HG03025 (cell line): ENCODE measurements around the gene CCS.
"Not testable (repeated sequence)": the region's sequence is repeated elsewhere in the genome, so short reads cannot be mapped to it uniquely, and the experiment has no call there.

Source experiments
- ATAC-seq: cut with Tn5 transposase; IDR thresholded peaks from one replicate; pipeline ENCODE4 v1.9.1; 2021; ENCODE audit warnings: mild to moderate bottlenecking, moderate library complexity; ENCODE audit not compliant: unreplicated experiment, low FRiP score

CCS gene

DNA sequence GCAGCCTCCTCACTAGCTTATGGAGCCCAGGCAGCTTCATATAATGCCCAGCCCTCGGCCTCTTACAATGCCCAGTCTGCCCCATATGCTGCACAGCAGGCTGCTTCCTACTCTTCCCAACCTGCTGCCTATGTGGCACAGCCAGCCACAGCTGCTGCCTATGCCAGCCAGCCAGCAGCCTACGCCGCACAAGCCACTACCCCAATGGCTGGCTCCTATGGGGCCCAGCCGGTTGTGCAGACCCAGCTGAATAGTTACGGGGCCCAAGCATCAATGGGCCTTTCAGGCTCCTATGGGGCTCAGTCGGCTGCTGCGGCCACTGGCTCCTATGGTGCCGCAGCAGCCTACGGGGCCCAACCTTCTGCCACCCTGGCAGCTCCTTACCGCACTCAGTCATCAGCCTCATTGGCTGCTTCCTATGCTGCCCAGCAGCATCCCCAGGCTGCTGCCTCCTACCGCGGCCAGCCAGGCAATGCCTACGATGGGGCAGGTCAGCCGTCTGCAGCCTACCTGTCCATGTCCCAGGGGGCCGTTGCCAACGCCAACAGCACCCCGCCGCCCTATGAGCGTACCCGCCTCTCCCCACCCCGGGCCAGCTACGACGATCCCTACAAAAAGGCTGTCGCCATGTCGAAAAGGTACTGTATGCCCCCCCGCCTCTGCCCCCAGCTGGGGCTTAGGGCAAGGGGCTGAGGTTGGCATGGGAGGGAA lies 32.2 kb downstream of the CCS start:
- no peak for ATAC-seq

DNA sequence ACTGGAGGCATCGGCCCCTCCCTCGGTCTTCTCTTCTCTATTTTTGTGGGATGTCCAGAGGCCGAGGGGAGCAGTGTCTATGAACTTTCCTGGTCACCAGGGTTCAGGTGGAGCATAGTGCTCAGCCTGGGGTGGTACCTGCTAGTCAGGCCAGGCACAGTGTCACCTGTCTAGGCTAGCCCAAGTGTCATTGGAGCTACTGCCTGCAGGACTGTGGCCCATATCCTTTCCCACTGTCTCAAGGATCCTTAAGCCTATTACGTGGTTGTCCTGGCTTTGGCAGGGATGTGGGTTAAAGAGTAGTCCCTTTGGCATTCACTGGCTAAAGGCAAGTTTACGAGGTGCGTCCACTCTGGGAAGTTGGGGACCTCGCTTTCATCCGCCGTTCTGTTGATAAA lies 32.8 kb downstream of the CCS start:
- ATAC-seq = no peak

DNA sequence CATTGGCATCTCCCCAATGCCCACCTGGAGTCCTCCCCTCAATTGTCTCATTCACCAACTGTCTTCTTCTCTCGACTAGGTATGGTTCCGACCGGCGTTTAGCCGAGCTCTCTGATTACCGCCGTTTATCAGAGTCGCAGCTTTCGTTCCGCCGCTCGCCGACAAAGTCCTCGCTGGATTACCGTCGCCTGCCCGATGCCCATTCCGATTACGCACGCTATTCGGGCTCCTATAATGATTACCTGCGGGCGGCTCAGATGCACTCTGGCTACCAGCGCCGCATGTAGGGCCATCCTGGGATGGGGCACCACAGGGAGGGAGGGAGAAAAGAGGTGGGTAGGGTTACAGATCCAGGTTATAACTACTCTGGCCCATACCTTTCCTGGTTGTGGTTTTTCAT lies 33.4 kb downstream of the CCS start:
- ATAC-seq = no peak

DNA sequence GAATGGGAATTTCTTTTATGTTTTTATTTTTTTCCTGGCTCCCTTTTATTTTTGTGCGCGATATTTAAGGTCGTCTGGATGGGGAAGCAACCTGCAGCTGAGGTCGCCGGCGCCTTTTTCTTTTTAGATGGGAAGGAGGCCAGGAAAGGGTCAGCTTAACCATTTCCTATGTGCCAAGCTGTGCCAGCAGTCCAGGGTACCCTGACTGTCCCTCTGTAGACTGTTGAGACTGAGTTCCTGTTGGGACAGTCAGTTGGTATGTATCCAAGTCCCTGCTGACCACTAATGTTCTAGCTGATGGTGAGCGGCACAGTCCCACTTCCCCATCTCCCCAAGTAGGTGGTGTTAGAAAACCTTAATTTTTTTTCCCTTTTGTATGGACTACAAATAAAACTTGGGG lies 33.9 kb downstream of the CCS start:
- ATAC-seq = no peak

DNA sequence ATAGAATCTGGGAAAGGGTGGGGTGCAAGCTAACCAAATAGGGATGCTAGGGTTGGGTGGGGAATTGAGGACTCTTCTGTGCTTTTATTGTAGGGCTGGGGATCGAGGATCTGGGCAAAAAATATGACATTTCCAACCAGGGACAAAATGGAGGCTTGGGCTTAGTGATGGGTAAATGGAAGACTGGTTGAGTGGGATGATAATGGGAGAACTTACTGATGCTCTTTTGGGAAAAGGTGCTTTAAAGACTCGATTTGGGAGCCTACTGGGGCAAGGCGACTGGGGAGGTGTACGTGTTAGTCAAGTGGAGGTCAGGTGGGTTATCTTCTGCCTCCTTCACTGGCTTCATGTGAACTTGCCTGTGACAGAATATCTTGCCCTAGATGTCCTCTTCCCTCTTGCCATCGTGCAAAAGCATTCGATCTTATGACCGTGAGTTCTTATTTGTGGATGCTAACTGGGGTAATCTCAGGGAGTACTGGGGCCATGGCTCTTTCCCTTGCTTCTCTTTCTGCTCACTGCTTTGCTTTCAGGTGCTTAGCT lies 35.1 kb downstream of the CCS start:
- ATAC-seq = no peak

DNA sequence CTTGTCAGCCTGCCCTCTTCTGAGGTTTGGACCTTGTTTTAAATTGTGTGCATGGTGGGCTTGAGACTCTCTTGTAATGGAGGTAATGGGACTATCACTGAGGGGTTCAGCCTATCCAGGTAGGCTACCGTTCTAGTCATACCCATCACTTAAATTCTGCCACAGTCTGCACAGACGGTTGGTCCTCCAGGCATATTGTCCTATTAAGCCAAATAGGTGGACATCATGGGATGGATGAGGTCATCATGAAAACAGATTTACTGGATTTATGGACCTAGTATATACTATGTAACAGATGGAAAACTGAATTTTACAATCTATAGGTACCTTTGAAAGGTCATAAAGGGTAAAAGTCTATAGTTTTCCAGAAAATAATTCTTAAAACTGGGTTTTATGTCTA lies 36.4 kb downstream of the CCS start:
- no peak for ATAC-seq

DNA sequence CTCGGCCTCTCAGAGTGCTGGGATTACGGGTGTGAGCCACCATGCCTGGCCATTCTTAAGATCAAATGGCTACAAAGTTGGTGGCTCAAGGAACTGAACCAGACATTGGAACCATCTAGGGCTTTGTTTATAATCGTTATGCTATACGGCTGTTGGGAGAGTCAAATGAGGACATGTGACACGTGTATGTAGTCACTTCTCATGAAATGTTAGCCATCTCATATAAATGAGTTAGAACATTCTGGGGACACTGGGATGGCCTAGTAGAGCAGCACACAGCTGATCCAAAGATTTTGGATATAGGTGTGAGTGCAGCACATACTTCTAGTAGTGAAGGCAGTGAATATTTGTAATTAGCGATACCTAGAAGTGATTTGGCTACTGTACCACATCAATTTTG lies 38.9 kb downstream of the CCS start:
- ATAC-seq = no peak

DNA sequence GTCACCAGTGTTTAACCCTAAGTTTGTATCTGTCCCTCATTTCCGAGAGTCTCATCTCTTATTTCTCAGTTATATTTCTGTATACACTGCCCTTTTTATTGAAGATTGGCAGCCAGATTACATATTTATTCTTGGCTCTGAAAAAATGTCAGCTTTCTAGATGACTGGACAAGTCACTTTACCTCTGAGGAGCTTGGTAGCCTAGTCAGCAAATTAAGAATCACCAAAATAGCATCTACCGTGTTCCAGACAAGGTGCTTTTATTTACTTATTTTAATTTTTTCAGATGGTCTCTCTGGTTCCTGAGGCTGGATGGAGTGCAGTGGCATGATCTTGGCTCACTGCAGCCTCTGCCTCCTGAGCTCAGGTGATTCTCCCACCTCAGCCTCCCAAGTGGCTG lies 40.0 kb downstream of the CCS start:
- no peak for ATAC-seq

DNA sequence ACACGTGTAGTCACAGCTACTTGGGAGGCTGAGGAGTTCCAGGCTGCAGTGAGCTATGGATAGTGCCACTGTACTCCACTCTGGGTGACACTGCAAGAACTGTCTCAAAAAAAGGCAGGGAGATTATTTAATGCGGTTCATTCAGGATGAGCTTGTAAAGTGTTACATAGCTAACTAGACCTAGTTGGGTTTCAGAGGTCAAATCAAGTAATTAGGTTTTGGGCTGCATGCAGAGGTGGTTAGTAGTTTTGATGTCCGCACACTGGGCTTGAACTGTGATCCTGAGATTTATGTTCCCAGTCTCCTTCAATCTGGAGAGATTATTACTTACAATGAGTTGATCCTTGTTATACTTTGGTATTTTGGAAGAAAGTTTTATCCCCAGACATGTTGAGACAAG lies 43.4 kb downstream of the CCS start:
- no peak for ATAC-seq

DNA sequence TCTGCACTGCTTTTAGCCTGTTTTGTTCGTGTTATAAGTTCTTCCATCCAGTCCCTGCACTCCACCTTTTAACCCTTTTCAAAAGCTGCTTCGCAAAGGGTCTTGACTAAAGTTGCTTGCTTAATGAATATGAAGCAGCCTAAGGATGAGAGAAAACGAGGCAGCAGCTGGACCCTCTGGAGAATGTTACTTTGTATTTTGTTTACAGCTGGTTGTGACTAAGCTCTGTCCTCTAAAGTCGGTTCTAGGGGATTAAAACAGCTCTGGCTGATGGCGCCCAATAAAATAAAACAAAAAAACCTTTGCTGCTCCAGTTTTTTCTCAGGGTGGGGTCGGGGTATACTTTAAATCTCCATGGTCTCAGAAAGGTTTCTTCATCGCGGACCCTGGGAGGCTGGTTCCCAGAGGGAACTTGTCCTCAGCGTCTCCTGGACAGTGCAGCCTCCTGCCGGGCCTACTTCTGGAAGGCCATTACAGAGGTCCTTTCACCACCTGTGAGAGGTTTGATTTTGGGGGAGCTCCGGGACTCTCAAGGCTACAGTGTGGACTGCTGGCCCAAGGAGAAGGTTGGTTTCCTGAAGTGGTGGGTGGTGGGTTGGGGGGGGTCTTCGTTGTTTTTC lies 44.7 kb downstream of the CCS start:
- no peak for ATAC-seq

DNA sequence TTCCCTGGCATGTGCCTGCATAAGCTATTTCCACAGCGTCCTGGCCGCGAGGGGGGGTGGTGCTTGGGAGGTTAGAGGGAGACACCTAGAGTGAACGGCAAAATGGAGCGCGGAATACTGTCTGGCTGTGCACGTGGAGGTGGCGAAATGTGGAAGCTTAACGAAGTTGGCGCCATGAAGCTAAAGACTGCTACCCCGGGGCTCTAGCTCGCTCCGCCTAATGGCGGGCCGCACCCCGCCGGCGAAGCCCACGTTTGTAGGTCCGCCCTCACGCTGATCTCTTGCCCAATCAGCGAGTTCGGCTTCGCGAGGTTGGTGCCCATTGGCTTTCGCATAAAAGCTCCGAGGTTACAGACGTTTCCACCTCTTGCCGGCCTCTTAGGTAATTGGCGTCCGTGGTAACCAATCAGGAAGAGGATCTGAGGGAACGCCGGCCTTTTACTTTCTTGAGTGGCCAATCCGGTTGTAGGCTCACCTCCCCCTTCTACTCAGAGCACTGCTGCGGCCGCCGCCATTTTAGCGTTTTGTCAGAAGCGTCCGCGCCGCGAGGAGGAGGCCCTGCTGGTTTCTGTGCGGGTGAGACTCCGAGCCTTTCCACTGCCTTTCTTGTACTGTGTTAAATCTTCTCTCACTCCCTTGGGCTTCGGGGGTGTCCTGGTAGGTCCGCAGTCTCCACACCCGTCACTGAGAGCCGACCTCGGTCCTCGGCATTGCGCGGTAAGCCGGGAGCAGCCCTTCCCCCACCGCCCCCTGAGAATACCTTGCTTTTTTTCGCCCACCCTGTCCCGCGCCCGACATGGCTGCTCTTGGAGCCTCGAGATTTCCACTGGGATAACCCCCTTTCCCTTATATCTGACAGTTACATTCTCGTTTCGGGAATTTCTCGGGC lies 45.4 kb downstream of the CCS start, which contains the start of gene RBM4:
RBM4 (plus strand) TSS at position 527 of the 889 bp plus-strand sequence. CDS start 1,009 bp downstream, outside the sequence.
- peak; percentile 93 for ATAC-seq

DNA sequence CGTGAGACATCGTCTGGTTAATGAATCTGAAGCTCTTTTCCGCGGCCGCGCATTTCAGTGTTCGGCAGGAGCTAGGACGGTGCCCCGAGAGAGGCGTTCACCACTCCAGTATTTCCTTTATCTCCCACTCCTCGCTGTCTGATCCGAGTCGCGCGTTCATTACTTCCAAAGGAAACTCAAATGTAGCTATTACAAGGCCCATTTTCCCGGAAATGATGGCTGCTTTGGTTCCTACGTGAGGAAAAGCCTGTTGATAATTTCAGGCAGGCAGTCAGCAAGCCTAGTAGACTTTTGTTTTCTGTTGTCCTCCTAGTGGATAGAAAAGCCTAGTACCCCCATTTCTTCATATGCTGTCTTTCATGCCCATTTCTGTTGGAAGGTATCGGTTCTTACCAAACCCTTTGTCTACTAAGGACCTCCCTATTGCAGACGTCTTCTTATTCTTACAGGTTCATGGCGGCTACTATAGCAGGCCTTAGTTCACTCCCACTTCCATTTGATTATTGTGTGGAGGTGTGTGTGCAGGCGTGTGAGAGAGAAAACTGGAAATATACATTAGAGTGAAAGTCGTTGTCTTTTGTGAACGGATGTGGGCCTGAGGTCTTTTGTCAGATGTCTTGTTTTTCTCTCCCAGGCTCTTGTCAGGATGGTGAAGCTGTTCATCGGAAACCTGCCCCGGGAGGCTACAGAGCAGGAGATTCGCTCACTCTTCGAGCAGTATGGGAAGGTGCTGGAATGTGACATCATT lies 46.3 kb downstream of the CCS start:
- ATAC-seq = no peak

DNA sequence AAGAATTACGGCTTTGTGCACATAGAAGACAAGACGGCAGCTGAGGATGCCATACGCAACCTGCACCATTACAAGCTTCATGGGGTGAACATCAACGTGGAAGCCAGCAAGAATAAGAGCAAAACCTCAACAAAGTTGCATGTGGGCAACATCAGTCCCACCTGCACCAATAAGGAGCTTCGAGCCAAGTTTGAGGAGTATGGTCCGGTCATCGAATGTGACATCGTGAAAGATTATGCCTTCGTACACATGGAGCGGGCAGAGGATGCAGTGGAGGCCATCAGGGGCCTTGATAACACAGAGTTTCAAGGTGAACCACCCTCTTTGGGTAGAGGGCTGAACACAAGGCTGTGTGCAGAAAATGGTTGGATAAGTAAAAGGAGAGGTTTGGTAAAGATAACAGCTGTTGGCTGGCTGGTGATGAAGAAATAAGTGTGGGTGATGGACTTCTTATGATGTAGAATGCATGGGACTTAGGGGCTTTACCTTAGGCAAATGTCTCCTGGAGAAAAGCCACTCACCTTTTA lies 46.9 kb downstream of the CCS start:
- not testable (repeated sequence) for ATAC-seq

DNA sequence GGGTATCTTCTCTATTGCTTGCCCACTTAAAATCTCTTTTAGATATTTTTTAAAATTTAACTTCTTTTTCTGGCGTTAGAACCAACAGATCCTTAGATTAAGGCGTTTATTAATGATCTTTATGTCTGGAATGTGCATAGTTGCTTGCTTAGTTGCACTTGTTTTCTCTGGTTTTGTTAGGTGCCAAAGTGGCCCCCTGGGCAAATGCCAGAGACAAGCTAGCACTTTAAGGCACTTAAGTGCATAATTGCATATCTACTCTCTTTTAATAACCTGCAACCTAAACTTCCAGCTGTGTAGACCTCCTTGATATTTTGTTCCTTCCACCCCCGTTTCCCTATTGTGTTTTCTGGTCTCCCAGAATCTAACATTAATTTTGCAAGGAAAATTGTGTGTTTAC lies 48.8 kb downstream of the CCS start:
- no peak for ATAC-seq

DNA sequence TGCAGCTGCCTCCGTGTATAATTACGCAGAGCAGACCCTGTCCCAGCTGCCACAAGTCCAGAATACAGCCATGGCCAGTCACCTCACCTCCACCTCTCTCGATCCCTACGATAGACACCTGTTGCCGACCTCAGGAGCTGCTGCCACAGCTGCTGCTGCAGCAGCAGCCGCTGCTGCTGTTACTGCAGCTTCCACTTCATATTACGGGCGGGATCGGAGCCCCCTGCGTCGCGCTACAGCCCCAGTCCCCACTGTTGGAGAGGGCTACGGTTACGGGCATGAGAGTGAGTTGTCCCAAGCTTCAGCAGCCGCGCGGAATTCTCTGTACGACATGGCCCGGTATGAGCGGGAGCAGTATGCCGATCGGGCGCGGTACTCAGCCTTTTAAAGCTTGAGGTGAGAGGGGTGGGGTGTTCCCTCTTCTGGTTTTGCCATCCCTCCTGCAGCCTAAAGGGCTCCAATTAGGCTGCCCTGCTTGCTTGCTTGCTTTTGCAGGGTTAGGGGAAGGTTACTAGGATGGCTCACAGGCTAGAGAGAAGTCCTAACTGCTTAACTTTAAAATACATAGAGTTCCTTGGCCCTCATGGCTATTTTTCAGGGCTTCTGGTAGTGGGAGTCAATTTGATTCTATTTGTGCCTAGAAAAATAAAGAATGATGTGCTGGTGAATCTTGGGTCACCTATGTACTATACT lies 50.9 kb downstream of the CCS start:
- ATAC-seq = no peak

DNA sequence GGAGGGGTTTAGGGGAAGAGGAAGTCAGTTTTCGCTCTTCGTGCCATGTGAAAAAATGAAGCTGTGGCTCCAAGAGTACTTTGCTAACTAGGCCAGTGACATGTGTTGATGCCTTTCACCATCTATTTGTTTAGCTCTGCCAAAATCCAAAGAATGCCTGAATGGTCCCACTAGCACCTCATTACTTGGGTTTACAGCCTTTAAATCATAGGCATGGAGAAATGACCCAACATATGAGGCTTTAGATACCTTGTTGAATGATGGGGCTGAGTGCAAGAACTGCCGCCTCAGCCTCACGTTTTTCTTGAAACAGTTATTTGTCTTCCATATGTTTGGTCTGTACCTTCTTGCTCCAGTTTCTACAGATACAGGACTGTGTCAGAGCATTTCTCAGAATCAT lies 53.8 kb downstream of the CCS start:
- no peak for ATAC-seq

DNA sequence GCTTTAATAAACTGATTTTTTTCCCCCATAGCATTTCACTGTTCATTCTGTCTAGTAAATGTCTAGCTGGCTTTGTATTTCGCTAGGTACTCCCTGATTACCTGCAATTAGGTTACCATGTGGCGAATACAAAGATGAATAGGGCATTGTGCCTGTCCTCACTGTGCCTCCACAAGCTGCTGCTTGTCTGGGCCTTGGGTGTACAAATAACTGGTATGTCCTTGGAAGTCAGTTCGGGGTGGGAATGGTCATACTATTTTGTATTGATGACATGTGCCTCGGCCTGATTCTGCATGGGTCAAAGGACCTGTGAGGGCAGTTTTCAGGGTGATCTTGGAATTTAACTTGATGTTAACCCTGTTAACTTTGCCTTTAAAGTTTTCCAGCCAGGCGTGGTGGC lies 56.9 kb downstream of the CCS start:
- no peak for ATAC-seq

DNA sequence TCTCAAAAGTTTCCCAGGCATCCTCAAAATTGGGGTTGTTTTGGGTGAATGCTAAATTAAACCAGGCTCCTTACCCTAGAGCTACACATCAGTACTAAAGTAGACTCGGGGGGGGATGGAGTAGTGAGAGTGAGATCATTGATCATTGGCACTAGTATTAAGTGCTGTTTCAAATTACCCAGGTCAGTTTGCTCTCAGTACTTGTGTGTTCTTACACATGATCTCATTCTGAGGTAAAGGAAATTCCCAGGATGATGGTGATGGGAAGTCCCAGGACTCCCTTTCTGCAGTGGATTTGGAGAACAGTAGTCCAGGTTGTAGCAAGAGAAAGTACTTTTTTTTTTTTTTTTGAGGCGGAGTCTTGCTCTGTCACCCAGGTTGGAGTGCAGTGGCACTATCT lies 58.0 kb downstream of the CCS start:
- ATAC-seq = no peak

DNA sequence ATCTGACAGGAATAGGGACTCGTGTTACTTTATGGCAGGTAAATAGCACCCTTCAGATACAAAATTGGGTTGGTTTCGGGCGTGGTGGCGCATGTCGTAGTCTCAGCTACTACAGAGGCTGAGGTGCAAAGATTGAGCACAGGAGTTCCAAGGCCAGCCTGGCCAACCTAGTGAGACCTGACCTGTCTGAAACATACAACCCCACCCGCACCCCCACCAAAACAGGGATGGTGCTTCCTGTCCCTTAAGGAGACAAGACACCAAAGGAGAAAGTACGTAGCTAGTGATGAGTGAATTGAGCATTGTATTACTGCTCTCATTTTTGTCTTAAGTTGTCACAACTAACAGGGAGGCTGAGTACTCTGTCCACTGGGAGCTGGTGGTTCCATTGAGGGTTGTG lies 59.7 kb downstream of the CCS start:
- no peak for ATAC-seq

DNA sequence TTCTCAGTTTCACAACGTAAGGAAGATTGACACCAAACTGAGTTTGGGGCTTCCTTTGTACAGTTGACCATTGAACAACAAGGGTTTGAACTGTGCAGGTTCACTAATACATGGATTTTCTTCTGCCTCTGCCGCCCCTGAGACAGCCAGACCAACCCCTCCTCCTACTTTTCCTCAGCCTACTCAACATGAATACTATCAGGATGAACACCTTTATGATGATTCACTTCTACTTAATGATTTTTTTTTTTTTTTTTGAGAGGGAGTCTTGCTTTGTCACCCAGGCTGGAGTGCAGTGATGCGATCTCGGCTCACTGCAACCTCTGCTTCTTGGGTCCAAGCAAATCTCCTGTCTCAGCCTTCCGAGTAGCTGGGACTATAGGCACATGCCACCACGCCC lies 60.1 kb downstream of the CCS start:
- ATAC-seq = no peak
